Right cardiac atrium (tissue), 5 donors: ENCODE measurements around the gene LPAR3. TPM values are rescaled to one million over a fixed set of nuclear protein-coding genes. Genes with fewer than 3 reads are reported as not detected.

ENCODE experiments used
- ATAC-seq, 2 donors: fragments of 200-7000 bp; cut with Tn5 transposase; one replicate each; pipeline versions ENCODE4 v1.8.0 to v1.9.1; 2020; ENCODE audit warnings: moderate library complexity in 2 of 2, mild to moderate bottlenecking in 1 of 2
- DNase-seq, 3 donors: peaks; one replicate each; pipeline ENCODE4 v3.0.0-alpha.2; 2020
- H3K27ac ChIP-seq: one replicate; pipeline ENCODE4 v1.5.1; 2013; ENCODE audit warnings: mild to moderate bottlenecking, low read length, control low read depth, moderate library complexity
- H3K27me3 ChIP-seq: one replicate; pipeline ENCODE4 v1.6.1; 2013; ENCODE audit not compliant: control insufficient read depth, insufficient read depth
- H3K4me1 ChIP-seq: one replicate; pipeline ENCODE4 v1.6.1; 2013; ENCODE audit warnings: low read length; ENCODE audit not compliant: control insufficient read depth, insufficient read depth
- H3K4me3 ChIP-seq: one replicate; pipeline ENCODE4 v1.5.1; 2013; ENCODE audit warnings: low read length, control low read depth
- H3K9me3 ChIP-seq: one replicate; pipeline ENCODE4 v1.6.1; 2013; ENCODE audit warnings: low read length; ENCODE audit not compliant: control insufficient read depth
- WGBS: extraction: QIAGEN DNeasy Blood & Tissue Kit; methylation state at CpG from one replicate; pipeline ENCODE4 v1.1.7; 2013; 5-methylcytosine and 5-hydroxymethylcytosine counted together
- intact Hi-C, 4 donors: fragments of 100-400 bp; cut with DNase I; formaldehyde crosslinking; loops; one replicate each; pipeline versions ENCODE4 v1.11.0 to v1.14.0; 2022 to 2023
- polyA plus RNA-seq: library from polyadenylated mRNA; stranded (reverse); fragments of 200-250 nt; gene quantifications from one replicate; pipeline ENCODE4 v1.2.3, GENCODE V29; 2013
- total RNA-seq, 4 donors: library from RNA; stranded (reverse); fragmentation: NEBNext Ultra II Directional; extraction: Animal tissue kit (Norgen Biotek cat#: 25700); gene quantifications; one replicate each; pipeline ENCODE4 v1.2.1, GENCODE V29; 2021
- donor health status: healthy with polysubstance abuse.
- donor health status: DM: no; HTN: yes; CAD: no.
- donor health status: DM: no; HTN: no; CAD: no.
- donor health status: DM: no; HTN: yes; CAD: no; lungs with severe emphysema.
- donor health status: DM: yes; HTN: yes; CAD: no.

LPAR3 gene
- total and polyA plus RNA-seq, 5 donors: 23.9 to 51.8 (median 46.2) TPM

DNA sequence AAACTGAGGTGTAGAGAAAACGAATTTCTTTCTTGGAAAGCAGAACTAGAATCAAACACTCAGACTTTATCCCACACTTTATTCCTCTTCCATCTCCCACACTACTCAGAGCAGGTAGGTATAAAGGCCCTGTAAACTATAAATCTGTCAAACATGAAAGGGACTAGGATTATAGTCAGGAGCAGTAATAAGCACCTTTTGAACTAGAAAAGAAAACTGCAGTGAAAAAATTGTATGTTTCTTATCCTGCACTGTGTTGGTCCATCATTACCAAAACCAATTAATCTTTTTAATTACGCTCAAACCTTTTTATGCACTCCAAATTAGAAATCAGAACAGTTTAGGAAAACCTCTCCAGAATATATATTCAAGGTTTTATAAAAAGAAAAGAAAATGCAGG, 47.6 kb downstream of the LPAR3 start:
- DNase-seq: no peak
- WGBS: 78% methylated on average over 2 of the region's 2 CpGs

DNA sequence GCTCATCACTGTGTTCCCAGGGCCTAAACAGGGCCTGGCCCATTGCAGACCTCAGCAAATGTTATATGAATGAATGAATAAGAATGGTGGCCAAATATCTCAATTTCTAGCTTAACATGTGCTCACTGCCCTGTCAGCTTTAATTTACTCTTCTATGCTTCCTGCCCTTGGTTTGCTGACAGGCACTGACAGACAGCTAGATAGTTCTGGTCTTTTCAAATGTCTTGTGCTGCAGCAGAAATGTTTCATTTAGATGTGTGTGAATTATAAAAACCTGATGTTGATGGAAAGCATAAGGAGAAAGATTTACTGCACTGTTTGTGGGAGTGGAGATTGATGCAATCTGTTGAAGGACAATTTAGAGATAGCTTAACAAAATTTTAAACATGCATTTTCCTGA, 48.9 kb downstream of the LPAR3 start:
- H3K9me3 ChIP-seq: no peaks in the 10 kb centered on the region
- no peak for ATAC-seq
- intact Hi-C loops: no loop called here
- no peak for DNase-seq
- no peaks in the 10 kb centered on the region for H3K27me3 ChIP-seq
- no peak overlapping the region for H3K27ac ChIP-seq
- peaks cover 12% of the 10 kb centered on the region for H3K4me1 ChIP-seq
- no peak overlapping the region for H3K4me3 ChIP-seq

More for the DNA sequence above, 47.6 kb downstream of the LPAR3 start:
- ATAC-seq: no peak
- H3K9me3 ChIP-seq: no peaks in the 10 kb centered on the region
- no peak overlapping the region for H3K27ac ChIP-seq
- H3K4me1 ChIP-seq: peaks cover 12% of the 10 kb centered on the region
- intact Hi-C loops: no loop called here
- no peaks in the 10 kb centered on the region for H3K27me3 ChIP-seq
- no peak overlapping the region for H3K4me3 ChIP-seq

- ATAC-seq (no peak), DNase-seq (no peak)
- Histone ChIP-seq H3K9me3 (no peaks in the 10 kb centered on the region), H3K27ac (no peak overlapping the region), H3K27me3 (no peaks in the 10 kb centered on the region), H3K4me3 (no peak overlapping the region), H3K4me1 (peaks cover 7% of the 10 kb centered on the region)
- 63% methylated on average over 3 of the region's 3 CpGs for WGBS
- intact Hi-C loops: no loop called here
These were observed 50.2 kb downstream of the LPAR3 start for GRCh38 chr1:84842748-84843231.

GRCh38 chr1:84841971-84842370, 51.0 kb downstream of the LPAR3 start:
- Histone ChIP-seq H3K9me3 (no peaks in the 10 kb centered on the region), H3K4me3 (no peak overlapping the region), H3K4me1 (peaks cover 1% of the 10 kb centered on the region), H3K27ac (no peak overlapping the region), H3K27me3 (no peaks in the 10 kb centered on the region)
- DNase-seq: no peak
- intact Hi-C loops: no loop called here
- 83% methylated on average over 2 of the region's 2 CpGs for WGBS
- ATAC-seq: no peak

DNA sequence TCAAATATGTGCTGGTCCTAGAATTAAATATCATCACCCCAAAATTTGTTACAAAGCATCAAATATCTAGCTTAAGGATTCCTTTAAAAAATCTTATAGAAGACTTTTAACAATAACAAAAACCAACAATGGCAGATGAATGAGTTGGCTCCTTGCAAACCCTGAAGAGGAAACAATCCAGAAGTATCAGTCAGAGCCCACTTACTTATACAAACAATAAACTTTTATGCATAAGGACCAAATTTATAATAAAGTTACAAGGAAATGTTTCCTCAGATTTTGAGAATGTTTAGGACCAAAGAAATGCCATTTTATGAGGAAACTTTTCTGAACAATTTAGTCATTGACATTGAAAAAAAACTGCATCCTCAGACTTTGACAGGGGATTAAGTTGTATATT, 52.7 kb downstream of the LPAR3 start:
- H3K9me3 ChIP-seq: no peaks in the 10 kb centered on the region
- intact Hi-C loops: no loop called here
- no peaks in the 10 kb centered on the region for H3K27me3 ChIP-seq
- H3K4me3 ChIP-seq: no peak overlapping the region
- peaks cover 1% of the 10 kb centered on the region for H3K4me1 ChIP-seq
- H3K27ac ChIP-seq: no peak overlapping the region
- DNase-seq (no peak), ATAC-seq (no peak)

GRCh38 chr1:84839544-84839943, 53.5 kb downstream of the LPAR3 start:
- intact Hi-C loops: no loop called here
- Histone ChIP-seq H3K27ac (no peak overlapping the region), H3K27me3 (no peaks in the 10 kb centered on the region), H3K9me3 (no peaks in the 10 kb centered on the region), H3K4me3 (no peak overlapping the region), H3K4me1 (peaks cover 1% of the 10 kb centered on the region)
- no peak for DNase-seq
- no peak for ATAC-seq
- 90% methylated on average over 1 of the region's 1 CpG for WGBS

DNA sequence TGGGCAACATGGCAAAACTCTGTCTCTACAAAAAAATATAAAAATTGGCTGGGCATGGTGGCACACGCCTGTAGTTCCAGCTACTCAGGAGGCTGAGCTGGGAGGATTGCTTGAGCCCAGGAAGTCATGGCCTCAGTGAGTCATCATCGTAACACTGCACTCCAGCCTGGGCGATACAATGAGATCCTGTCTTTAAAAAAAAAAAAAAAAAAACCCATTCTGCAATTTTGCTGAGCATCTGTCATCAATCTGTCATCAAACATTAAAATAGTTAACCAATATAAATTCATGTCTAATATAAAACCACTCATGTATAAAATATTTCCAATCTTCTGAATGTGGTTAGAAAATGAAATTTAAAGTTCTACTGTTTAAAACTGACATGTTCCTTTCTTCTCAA, 56.9 kb downstream of the LPAR3 start:
- Histone ChIP-seq H3K4me3 (no peak overlapping the region), H3K27ac (no peak overlapping the region), H3K4me1 (no peaks in the 10 kb centered on the region), H3K9me3 (no peaks in the 10 kb centered on the region), H3K27me3 (no peaks in the 10 kb centered on the region)
- ATAC-seq (no peak), DNase-seq (no peak)
- intact Hi-C loops: no loop called here
- 81% methylated on average over 3 of the region's 3 CpGs for WGBS

GRCh38 chr1:84835169-84835568, 57.8 kb downstream of the LPAR3 start:
- ATAC-seq (no peak), DNase-seq (no peak)
- Histone ChIP-seq H3K27ac (no peak overlapping the region), H3K4me3 (no peak overlapping the region), H3K9me3 (no peaks in the 10 kb centered on the region), H3K4me1 (peaks cover 3% of the 10 kb centered on the region), H3K27me3 (no peaks in the 10 kb centered on the region)
- intact Hi-C loops: no loop called here
- 66% methylated on average over 7 of the region's 7 CpGs for WGBS

DNA sequence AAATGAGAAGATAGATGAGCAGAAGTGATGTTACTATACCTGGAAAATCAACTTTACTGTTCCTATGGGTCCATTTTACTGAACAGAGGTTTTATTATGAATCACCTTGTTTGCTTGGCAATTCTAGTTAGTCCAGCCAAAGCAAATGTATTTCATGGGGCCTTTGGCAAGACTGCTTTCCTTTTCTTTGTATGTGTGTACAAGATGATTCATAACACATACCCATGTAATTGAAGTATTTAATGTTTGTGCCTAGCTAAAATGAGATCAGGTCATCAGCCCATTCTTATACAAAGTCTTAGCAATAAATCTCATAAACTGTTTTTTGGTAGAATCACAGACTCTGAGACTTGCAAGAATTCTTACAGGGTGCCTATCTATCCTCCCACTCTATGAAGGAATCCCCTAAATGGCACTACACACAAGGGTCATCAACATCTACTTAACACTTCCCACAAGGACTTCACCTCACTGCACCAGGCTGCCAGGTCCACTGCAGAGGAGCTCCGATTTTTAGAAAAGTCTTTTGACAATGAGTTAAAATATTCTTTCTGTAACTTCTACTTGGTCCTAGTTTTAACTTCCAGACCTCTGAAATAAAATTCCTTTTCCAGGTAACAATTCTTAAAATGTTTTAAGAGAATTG, 58.5 kb downstream of the LPAR3 start:
- no peak for ATAC-seq
- H3K27ac ChIP-seq: no peak overlapping the region

DNA sequence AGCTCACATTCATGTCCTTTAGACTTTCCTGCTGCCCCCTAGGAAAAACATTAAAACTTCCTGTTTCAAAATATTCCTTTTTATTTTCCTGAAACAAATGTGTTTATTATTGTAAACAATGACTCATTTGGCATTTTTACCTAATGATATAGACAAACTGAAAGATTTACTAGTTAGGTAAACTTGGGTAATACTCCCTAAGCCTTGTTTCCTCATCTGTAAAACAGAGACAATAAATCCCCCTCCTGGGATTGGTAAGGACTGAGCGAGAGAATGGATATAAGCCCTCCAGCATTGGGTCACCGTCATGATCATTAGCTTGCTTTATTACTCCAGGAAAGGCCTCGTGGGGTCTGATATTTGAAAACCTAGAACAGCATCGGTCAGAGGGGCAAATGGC, 59.8 kb downstream of the LPAR3 start:
- peaks cover 3% of the 10 kb centered on the region for H3K4me1 ChIP-seq
- H3K4me3 ChIP-seq: no peak overlapping the region
- no peak overlapping the region for H3K27ac ChIP-seq
- intact Hi-C loops: no loop called here
- no peaks in the 10 kb centered on the region for H3K9me3 ChIP-seq
- ATAC-seq: no peak
- no peak for DNase-seq
- no peaks in the 10 kb centered on the region for H3K27me3 ChIP-seq
- 85% methylated on average over 4 of the region's 4 CpGs for WGBS

More for the DNA sequence above, 58.5 kb downstream of the LPAR3 start:
- intact Hi-C loops: no loop called here
- H3K4me1 ChIP-seq: peaks cover 3% of the 10 kb centered on the region
- no peak for DNase-seq
- WGBS: 69% methylated on average over 1 of the region's 1 CpG
- H3K9me3 ChIP-seq: no peaks in the 10 kb centered on the region
- no peak overlapping the region for H3K4me3 ChIP-seq
- H3K27me3 ChIP-seq: no peaks in the 10 kb centered on the region

GRCh38 chr1:84830136-84830535, 62.9 kb downstream of the LPAR3 start:
- Histone ChIP-seq H3K27me3 (no peaks in the 10 kb centered on the region), H3K9me3 (no peaks in the 10 kb centered on the region), H3K4me3 (no peak overlapping the region), H3K4me1 (peaks cover 3% of the 10 kb centered on the region), H3K27ac (no peak overlapping the region)
- intact Hi-C loops: no loop called here
- DNase-seq (no peak), ATAC-seq (no peak)
- WGBS: 77% methylated on average over 5 of the region's 5 CpGs

DNA sequence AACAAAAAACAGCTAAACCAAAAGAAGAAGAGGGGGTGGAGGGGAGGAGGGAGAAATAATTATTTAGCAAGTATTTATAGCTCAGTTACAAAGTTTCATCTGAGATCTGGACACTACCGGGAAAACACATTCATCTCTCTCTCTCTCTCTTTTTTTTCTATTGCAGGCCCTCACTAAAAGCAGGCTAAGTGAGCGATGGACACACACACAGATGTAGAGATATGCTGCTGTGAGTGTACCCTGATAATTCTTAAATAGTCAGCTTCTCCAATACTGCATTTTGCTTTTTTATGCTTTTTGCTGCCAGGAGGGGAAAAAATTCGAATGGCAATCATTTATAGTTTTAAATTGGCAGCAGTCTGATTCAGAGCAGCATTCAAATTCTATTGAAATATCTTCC, 65.0 kb downstream of the LPAR3 start:
- 63% methylated on average over 3 of the region's 3 CpGs for WGBS
- Histone ChIP-seq H3K4me3 (no peak overlapping the region), H3K4me1 (peaks cover 4% of the 10 kb centered on the region), H3K27ac (no peak overlapping the region), H3K9me3 (no peaks in the 10 kb centered on the region), H3K27me3 (no peaks in the 10 kb centered on the region)
- DNase-seq (no peak), ATAC-seq (no peak)
- intact Hi-C loops: no loop called here
